ENCODE measurements around the gene SELENOM. TPM values are rescaled to one million over a fixed set of nuclear protein-coding genes. Genes with fewer than 3 reads are reported as not detected.

Gene SELENOM
- total and polyA plus RNA-seq, 2 of the 8 experiments (the other 6 are each of a cell fraction or from before 2014, with no cell fraction given), result 22.7 to 40.0 TPM

GRCh38 chr22:31098632-31099110 is 8.7 kb downstream of the SELENOM start (continued):
- TF ChIP-seq RAD21 (IDR thresholded peaks at IDR 0.05 in 1 of 2, conservative IDR thresholded peaks at IDR 0.05 in 1 of 2; ENCODE audit: low read depth in 2 of 2, low read length in 2 of 2) (peak in 1 of 2 experiments; percentile 19; a peak in 1 of 4 replicates), NRF1 (IDR thresholded peaks at IDR 0.05; ENCODE audit: low read depth, low read length) (no peak), POU5F1 (IDR thresholded peaks at IDR 0.05; ENCODE audit: low read depth, low read length) (no peak), SIX5 (IDR thresholded peaks at IDR 0.05; ENCODE audit: low read depth, low read length) (no peak), EGR1 (IDR thresholded peaks at IDR 0.05; ENCODE audit: borderline replicate concordance, low read depth, low read length) (no peak), HDAC2 (IDR thresholded peaks at IDR 0.05; ENCODE audit: borderline replicate concordance in 1 of 2, low read depth in 2 of 2, low read length in 2 of 2) (no peak), SIRT6 (IDR thresholded peaks at IDR 0.05; ENCODE audit: low read length) (no peak), CHD7 (IDR thresholded peaks at IDR 0.05; ENCODE audit: insufficient replicate concordance, low read length) (no peak), SRF (IDR thresholded peaks at IDR 0.05; ENCODE audit: low read depth, low read length) (no peak), HDAC6 (IDR thresholded peaks at IDR 0.05; ENCODE audit: low read depth, low read length) (no peak), BCL11A (IDR thresholded peaks at IDR 0.05; ENCODE audit: low read depth in 2 of 2, low read length in 2 of 2) (no peak), SP2 (IDR thresholded peaks at IDR 0.05; ENCODE audit: low read length) (no peak)
